Measurements from ENCODE around the gene ENPP6.

ENPP6 gene

GRCh38 chr4:184234155-184234554, 16.5 kb upstream of the ENPP6 start:
- no peak for DNase-seq (ENCODE audit: extremely low read depth, low read depth)
- TF ChIP-seq, protein P1, sequence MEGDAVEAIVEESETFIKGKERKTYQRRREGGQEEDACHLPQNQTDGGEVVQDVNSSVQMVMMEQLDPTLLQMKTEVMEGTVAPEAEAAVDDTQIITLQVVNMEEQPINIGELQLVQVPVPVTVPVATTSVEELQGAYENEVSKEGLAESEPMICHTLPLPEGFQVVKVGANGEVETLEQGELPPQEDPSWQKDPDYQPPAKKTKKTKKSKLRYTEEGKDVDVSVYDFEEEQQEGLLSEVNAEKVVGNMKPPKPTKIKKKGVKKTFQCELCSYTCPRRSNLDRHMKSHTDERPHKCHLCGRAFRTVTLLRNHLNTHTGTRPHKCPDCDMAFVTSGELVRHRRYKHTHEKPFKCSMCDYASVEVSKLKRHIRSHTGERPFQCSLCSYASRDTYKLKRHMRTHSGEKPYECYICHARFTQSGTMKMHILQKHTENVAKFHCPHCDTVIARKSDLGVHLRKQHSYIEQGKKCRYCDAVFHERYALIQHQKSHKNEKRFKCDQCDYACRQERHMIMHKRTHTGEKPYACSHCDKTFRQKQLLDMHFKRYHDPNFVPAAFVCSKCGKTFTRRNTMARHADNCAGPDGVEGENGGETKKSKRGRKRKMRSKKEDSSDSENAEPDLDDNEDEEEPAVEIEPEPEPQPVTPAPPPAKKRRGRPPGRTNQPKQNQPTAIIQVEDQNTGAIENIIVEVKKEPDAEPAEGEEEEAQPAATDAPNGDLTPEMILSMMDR (IDR thresholded peaks at IDR 0.05; ENCODE audit: low read depth, low read length), result no peak

- DNase-seq (ENCODE audit: extremely low read depth, low read depth), result no peak
- TF ChIP-seq, protein P1 (IDR thresholded peaks at IDR 0.05; ENCODE audit: low read depth, low read length), result no peak
These were observed 15.3 kb upstream of the ENPP6 start for GRCh38 chr4:184232975-184233374.

- TF ChIP-seq, protein P1 (IDR thresholded peaks at IDR 0.05; ENCODE audit: low read depth, low read length), result no peak
- DNase-seq (ENCODE audit: extremely low read depth, low read depth), result no peak
These were observed 14.5 kb upstream of the ENPP6 start for GRCh38 chr4:184232202-184232601.

DNA sequence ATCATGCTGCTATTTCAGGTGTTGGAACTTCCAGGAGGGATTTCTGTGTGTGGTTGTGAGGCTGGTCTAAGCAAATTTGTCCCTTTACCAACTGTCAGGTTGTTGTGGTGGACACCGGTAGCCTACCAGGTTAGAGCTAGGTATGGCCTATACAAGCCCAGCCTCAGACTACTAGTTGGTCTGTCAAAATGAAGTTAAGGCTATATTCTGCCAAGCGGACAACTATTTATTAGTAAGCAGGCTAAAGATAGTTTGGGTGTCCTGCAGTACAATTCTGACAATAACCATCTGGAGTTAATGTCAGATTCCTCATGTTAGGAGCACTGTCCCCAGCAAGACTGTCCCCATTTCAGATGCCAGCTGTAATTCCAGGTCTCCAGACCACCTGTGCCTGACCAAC, 13.9 kb upstream of the ENPP6 start:
- TF ChIP-seq, protein P1 (IDR thresholded peaks at IDR 0.05; ENCODE audit: low read depth, low read length), result no peak
- DNase-seq (ENCODE audit: extremely low read depth, low read depth), result no peak

DNA sequence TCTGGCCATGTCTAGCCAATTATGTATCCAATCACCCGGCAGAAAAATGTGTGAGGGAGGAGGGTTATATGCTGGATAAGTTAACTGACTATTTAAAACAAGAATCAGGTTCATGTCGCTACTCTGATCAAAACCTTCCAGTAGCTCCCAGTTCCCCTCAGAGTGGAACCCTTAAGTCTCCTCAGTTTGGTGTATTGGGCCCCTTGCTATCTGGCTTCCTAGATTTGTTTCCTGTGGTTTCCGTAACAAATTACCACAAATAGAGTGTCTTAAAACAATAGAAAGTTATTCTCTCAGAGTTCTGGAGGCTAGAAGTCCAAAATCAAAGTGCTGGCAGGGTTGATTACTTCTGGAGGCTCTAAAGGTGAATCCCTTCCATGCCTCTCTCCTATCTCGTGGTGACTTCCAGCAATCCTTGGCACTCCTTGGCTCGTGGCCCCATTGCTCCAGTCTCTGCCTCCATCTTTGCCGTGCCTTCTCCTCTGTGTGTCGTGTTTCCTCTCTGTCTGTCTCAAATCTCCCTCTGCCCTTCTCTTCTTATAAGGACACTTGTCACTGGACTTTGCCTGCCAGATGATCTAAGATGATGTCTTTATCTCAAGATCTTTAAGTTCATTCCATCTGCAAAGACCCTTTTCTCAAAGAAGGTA, 10.5 kb upstream of the ENPP6 start:
- DNase-seq (ENCODE audit: extremely low read depth, low read depth), result no peak
- TF ChIP-seq, protein P1 (IDR thresholded peaks at IDR 0.05; ENCODE audit: low read depth, low read length), result no peak

DNA sequence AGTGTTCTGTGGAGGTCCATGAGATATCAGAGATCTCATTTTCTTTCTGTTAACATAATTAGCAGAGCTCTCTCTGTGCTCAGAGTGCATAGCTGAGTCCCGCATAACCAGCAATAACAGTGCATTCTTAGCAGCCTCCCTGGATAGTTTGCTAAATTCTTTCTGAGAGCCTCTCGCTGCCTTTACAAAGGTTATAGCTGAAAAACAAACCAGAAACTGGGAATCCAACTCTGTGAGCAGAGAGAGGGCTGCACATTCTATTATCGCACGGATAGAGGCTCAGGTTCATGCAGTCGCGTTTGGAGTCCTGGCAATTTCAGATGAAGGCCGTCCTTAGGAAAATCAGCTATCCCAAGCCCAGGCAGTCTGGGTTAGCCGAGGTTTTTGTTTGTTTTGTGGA, 1.2 kb downstream of the ENPP6 start:
- TF ChIP-seq, protein P1 (IDR thresholded peaks at IDR 0.05; ENCODE audit: low read depth, low read length), result no peak
- DNase-seq (ENCODE audit: extremely low read depth, low read depth), result no peak

DNA sequence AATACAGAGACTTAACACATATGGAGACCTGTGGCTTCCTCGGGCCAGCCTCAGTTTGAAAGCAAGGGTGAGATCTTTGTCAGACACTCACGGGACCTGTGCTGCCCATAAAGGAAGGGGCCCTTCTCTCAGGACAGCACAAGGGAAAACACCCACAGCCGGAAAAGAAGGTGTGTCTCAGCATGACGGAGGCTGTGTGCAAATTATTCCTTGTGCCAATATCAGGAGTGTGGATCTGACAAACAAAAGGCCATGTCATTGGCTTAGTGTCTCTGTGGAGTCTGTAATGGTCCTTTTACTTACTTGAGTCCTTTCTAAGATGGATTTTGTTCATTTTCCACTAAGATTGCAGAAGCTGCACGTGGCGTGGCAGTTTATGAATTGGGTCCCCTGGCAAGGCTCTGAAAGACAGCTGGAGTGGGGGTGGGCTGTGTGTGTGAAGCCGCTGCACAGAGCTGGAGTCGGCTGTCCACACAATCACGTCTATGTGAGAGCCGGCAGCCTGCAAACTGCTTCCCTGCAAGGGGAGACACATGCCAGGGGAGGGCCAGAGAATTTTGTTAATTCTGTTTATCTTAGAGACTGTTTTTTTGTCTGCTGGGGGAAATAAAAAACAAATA, 1.9 kb downstream of the ENPP6 start:
- TF ChIP-seq, protein P1 (IDR thresholded peaks at IDR 0.05; ENCODE audit: low read depth, low read length), result no peak
- DNase-seq (ENCODE audit: extremely low read depth, low read depth), result no peak

Measured in AG09319 (cell line).